Retinal pigment epithelial cell (primary cell): ENCODE data around the gene UGT1A5.

ENCODE experiments used
- DNase-seq: peaks from one replicate; pipeline ENCODE4 v3.0.0-alpha.2; 2010; ENCODE audit warnings: low read depth
- H3K4me3 ChIP-seq: 2 replicates; pipeline ENCODE4 v1.5.1; 2011; ENCODE audit warnings: mild to moderate bottlenecking, low read length, control low read depth, moderate library complexity
- TF ChIP-seq, protein P1 (sequence below): conservative IDR thresholded peaks from 2 replicates; pipeline ENCODE4 v1.5.1; 2011; ENCODE audit warnings: low read depth, low read length, control low read depth, inconsistent platforms

Gene UGT1A5

DNA sequence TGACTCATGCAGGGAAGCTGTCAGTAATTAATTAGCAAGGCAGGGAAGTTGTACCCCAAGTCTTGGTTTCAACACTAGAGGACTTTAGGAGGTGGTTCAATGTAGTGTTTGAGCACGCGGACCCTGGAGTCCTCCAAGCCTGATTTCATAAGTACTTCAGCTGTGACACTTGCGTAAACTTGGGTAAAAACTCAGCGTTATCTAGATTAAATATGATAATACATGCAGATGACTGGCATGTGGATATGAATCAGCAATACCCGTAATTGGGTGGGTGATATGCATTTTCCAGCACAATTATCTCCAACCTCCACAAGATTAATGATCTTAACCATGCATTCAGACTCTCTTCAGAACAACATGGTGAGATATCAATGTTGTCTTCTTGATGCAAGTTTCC lies 25.8 kb upstream of the UGT1A5 start:
- no peak overlapping the region for H3K4me3 ChIP-seq
- DNase-seq: no peak
- TF ChIP-seq, protein P1, sequence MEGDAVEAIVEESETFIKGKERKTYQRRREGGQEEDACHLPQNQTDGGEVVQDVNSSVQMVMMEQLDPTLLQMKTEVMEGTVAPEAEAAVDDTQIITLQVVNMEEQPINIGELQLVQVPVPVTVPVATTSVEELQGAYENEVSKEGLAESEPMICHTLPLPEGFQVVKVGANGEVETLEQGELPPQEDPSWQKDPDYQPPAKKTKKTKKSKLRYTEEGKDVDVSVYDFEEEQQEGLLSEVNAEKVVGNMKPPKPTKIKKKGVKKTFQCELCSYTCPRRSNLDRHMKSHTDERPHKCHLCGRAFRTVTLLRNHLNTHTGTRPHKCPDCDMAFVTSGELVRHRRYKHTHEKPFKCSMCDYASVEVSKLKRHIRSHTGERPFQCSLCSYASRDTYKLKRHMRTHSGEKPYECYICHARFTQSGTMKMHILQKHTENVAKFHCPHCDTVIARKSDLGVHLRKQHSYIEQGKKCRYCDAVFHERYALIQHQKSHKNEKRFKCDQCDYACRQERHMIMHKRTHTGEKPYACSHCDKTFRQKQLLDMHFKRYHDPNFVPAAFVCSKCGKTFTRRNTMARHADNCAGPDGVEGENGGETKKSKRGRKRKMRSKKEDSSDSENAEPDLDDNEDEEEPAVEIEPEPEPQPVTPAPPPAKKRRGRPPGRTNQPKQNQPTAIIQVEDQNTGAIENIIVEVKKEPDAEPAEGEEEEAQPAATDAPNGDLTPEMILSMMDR: no peak

DNA sequence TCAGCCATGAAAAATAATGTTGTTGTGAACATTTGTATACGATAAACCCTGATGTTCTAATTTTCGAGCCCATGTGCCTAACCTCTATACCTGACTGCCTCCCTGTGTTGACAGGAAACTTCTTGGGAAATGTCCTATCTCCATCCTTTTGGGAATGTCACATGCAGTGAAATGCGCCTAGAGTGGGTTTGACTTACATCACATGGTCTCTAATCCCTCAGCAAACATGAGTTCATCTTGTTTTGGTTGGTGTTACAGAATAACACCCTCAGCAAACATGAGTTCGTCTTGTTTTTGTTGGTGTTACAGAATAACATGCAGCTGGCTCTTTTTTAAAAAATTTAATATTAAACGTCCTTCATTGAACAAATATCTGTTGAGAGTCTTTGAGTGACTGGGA lies 24.4 kb upstream of the UGT1A5 start:
- H3K4me3 ChIP-seq: no peak overlapping the region
- no peak for DNase-seq
- TF ChIP-seq, protein P1: no peak

DNA sequence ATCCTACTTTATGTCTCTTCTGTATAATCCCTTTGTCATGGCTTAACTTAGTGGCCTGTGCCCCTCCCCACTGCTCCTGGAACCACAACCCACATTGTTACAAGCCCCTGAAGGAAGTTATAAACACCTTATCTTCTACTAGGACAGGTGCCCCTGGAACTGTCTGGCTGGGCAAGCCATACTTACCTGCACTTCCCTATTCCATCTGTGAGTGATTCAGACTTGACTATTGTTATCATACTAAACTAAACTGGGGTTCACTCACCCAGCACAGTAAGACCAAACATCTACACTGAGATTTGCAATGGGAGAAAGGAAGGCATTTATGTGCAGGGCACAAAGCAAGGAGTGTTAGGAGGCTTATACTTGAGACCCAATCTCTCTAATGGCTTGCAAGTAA lies 23.7 kb upstream of the UGT1A5 start:
- TF ChIP-seq, protein P1: no peak
- no peak for DNase-seq
- H3K4me3 ChIP-seq: no peak overlapping the region

DNA sequence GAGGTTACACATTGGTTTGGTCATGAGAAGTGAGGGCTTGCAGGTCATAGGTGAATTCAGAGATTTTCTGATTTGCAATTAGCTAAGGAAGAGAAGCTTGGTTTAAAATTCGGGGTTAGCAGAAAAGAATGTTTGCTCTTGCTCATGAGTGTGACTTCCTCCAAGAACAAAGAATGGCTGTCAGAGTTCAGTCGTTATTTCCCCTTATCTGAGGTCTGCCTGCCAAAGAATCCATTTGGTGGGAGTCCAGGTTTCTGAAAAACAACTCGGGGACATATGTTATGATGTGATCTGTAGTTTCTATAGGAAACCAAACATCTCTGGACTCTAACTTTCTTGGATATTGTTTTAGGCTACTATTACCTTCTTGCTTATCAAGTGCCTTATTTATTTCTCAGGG lies 23.2 kb upstream of the UGT1A5 start:
- no peak overlapping the region for H3K4me3 ChIP-seq
- DNase-seq: no peak
- TF ChIP-seq, protein P1: no peak

DNA sequence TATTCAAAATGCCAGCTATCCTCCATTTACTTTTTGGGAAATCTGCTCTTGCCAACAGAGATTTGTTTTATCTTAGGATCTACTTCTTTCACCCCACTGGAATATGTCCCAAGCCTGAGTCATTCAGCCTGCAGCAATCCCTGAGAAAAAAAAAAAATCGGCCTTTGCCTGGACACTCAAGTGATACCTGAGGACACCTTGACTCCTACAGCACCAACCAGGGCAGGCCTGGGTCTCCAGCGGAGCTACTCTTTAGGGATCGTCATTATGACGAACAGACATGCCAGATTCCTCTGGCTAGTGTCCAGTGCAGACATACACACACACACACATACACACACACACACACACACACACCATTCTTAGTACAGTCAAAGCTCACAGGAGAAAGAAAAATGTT lies 22.3 kb upstream of the UGT1A5 start:
- no peak for DNase-seq
- H3K4me3 ChIP-seq: no peak overlapping the region
- TF ChIP-seq, protein P1: no peak

DNA sequence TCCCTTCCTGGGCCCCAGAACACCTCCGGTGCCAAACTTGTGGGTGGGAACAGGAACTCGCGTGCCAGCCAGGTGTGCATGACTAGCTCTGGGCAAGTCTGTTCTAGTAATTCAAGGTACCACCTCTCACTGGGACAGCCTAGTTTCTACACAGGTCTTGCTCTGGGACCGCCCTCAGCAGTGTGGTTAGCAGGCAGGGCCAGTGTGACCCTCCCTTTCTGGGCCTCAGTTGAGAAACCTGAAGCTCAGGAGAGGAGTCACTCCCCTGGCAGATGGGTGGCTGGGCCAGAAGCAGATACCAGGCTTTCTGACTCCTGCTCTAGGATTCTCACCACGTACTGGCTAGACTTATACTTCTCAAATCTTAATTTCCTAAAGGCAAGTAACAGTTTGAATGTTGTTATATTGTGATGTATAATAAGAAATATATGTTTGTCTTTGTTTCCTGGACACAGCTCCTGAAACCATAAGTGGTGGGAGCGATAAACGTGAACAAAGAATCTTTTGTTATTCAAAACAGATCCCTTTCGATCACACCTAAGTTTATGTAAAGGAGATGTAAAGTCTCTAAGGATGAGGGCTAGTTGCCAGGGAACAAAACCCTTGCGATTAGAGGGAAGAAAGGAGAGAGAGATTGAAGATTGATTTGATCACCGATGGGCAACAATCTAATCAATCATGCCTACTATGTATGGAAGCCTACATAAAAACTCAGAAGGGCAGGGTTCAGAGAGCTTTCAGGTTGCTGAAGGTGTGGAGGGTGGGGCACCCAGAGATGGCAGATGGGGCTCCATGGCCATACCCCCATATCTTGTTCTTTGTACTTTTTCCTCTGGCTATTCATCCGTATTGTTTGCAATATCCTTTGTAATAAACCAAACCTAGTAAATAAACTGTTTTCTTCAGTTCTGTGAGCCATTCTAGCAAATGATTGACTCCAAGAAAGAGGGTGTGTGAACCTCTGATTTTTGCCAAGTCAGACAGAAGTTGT lies 21.0 kb upstream of the UGT1A5 start:
- no peak overlapping the region for H3K4me3 ChIP-seq

DNA sequence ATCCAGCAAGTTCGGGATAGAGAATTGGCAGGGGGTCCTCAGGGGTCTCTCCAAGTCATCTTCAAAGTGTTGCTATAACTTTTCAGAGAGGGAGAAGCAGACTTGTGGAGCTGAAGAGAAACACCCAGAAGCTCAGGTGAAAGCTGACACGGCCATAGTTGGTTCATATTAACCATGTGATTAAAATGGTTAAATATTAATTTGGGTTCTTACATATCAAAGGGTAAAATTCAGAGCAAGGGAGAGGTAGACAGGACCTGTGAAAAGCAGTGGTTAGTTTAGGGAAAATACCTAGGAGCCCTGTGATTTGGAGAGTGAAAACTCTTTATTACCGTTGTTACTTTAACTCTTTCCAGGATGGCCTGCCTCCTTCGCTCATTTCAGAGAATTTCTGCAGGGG lies 20.1 kb upstream of the UGT1A5 start, which contains the start of gene UGT1A6:
UGT1A6 (plus strand) TSS at position 243 of the 400 bp plus-strand sequence; CDS start at position 358, 115 bp downstream.
- TF ChIP-seq, protein P1: no peak
- DNase-seq: no peak
- H3K4me3 ChIP-seq: no peak within 1 kb of the TSS

More for the DNA sequence above, 21.0 kb upstream of the UGT1A5 start:
- DNase-seq: no peak
- TF ChIP-seq, protein P1: no peak
